ENCODE measurements around the gene PDE11A.
"Not testable (repeated sequence)": the region's sequence is repeated elsewhere in the genome, so short reads cannot be mapped to it uniquely, and the experiment has no call there.

Gene PDE11A

DNA sequence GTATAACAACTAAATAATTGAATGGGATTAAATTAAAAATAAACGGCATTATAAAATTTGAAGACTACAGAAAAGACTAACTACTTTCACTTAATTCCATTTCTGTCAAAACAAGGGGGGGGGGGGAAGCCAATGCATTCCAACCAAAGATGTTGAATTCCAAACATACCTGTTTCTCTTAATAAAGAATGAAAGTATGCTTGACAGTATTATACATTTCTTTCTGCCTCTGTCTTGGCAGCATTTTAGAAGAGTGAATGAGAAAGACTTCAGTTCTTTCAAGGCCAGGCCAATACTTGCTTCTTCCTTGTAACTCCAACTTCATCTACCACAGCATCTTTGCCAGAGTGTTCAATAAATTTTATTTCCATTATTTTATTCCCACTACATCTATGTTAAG is 65.9 kb downstream of the PDE11A start:
- no peak for DNase-seq

DNA sequence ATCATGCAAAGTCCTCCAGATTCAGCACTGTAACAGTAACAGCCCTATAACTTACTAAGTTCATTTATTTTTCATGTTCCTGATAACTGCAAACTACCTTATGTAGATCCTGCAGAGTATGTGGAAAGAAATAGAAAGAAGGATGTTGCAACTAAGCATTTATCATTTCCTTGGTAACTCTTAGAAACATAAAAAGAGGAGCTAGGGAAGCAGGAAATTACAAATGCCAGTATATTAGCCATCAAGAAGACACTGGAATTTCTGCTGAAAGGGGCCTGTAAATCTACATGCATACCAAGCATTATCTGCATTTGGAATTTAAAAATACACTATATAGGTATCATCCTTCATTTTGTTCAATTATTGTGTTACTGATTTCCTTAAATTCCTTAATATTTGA is 66.8 kb downstream of the PDE11A start:
- no peak for DNase-seq

DNA sequence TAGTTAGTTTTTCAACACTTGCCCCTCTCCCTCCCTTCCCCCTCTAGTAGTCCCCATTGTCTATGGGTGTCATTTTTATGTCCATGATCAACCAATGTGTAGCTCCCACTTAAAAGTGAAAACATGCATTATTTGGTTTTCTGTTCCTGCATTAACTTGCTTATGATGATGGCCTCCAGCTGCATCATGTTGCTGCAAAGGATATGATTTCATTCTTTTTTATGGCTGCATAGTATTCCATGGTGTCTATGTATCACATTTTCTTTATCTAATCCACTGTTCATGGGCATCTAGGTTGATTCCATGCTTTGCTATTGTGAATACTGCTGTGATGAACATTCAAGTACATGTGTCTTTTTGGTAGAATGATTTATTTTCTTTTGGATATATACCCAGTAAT is 70.5 kb downstream of the PDE11A start:
- DNase-seq: no peak

DNA sequence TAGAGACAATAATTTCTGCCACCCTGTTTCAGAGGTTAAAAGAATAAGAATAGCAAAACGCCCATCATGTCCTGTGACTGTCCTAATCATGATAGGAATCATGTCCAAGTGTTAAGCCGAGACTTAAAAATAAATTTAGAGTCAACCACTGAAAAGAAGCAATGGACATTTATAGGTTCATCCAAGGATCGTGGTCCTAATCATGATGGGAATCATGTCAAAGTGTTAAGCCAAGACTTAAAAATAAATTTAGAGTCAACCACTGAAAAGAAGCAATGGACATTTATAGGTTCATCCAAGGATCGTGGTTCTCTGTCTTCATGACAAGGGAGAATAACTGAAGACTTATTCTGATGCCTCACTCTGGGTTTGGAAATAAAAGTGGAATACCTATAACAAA is 73.6 kb downstream of the PDE11A start:
- DNase-seq: no peak

DNA sequence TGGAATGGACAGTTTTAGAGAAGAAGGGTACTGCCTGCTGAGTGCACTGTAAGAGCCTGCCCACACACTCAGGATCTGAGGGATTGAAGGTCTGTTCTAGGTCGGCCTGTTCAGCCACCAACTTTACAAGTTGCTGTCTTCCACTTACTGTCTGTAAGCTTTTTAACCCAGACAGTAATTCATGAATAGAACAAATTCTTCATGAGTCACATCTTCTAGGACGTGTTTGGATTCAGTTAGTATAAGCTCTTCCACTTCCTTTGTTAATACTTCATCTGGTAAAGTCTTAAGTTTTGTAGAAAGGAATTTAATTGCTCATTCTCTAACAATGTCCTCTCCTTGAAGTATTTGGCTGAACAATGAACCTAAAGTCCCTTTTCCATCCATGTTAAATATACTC is 74.6 kb downstream of the PDE11A start:
- DNase-seq: no peak

DNA sequence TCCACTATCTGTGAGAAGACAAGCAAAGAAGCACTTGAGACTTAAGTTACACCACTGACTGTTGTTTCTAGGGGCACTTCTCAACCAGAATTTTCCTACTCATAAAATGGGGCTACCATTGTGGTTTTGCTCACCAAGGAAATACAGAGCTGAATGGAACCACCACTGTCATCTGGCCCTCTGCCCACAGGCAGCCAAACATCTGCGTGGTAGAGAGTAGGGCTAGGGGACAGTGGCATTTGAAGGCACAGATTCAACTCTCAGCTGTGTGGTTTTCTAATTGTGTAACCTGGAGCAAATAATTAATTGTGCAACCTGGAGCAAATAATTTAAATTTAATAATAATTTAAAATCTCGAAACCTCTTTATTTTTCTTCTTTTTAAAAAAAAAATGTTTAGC is 79.6 kb downstream of the PDE11A start:
- no peak for DNase-seq

DNA sequence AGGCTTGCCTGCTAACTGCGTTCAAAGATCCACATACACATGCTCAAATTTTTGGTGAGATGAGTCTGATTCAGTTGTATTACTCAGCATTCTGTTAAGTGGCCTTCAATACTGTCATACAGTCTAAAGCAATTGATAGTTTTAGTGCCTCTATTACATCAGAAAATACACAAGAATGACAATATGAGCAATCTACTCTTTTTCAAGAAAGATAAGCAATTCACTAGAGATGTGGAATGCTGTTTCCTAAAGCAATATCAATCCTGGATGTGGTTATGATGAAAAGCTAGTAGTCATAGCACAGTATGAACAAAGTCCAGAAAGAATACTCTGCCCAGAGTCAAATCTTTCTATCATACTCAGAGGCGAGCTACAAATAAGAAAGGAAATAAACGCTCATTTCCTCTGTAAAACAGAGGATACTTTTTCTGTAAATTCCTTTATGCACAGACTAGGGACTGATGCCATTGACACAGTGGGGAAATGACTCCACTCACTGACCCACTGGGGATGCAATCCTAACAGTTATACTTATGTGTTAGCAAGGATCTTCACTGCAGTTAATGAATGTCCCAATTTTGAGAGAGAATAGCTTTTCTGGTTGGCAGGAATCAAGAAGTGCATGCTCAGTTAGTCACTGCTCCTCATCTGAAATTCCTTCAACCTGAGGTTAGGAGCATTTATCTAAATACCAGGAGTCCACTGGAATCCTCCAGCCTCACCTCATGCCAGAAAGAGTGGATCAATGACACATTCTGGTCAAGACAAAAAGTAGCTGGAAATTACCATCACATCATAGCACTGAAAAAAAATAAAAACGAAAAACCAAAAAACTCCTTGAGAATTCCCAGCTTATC is 83.3 kb downstream of the PDE11A start:
- no peak for DNase-seq

DNA sequence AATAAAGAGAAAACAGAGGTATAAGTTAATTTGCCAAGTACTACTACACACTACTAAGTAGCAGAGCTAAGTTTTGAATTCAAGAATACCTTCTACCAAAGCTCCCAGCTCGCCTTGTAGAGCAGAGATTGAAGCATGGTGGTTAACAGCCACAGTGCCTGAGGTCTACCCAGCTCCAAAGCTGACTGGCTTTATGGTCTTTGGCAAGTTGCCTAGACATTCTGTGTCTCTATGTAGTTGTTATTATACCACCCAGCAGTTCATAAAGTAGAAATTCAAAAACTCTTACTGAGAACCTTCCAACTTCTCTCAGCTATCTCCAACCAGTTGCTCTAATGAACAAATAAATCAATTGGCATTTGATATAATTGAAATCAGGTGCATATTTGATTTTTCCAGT is 87.8 kb downstream of the PDE11A start:
- DNase-seq: no peak

DNA sequence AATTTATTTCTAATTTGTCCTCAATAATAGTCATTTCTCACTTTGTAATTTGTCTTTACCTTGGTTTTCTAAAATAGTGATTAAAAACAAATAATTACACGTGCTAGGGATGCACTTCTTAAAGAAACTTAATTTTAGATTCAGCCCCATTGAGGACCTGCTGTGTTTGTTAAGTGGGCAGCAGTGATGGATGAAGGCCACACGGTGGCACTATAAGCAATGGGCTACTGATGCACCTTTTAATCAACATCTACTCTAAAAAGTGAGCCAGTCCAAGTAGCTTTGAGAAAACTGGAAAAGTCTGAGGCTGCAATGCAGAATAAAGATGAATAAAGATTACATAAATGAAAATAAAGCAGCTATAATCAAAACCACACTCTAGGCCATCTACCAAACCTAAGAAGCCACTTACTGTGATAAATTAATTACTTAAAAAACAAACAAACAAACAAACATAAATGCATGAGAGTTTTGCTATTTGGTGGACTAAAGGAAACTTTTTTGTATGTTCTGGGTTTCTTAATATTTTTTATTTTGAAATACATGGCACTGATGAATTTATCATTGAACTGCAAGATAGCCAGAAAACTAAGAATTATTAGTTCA is 89.3 kb downstream of the PDE11A start:
- DNase-seq: peak; percentile 41 to 46 (median 44)

DNA sequence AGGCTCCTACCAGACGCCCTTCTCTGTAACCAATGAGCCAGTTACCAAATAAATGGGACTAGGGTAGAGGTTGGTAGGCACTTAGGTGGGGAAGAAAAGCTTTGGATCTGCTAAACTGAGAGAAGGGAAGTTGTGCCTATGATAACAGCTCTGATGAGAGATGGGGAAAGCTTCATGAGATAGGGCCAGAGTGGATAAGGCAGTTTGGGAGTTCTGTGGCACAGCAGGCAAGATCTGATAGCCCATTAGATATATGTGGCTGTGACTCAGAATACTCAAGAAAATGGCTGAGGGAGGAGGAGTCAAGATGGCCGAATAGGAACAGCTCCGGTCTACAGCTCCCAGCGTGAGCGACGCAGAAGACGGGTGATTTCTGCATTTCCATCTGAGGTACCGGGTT is 99.8 kb downstream of the PDE11A start:
- DNase-seq: no peak

DNA sequence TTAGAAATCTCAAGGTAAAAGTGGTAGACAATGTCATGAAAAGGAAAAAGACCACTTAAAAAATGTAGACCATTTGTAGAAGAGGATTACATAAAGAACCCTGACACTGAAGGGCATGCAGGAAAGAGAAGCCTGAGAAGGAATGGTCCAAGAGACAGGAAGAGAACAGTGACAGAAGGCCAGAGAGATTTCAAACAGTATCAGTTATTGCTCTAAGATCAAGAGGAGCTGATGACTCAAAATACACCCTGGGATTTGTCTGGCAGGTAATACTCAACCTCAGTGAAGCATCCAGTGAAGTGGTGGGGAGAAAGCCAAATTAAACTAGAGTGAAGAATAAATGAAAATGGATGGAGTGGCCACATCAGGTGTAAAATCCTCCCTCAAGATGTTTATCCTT is 100.5 kb downstream of the PDE11A start:
- DNase-seq: no peak

DNA sequence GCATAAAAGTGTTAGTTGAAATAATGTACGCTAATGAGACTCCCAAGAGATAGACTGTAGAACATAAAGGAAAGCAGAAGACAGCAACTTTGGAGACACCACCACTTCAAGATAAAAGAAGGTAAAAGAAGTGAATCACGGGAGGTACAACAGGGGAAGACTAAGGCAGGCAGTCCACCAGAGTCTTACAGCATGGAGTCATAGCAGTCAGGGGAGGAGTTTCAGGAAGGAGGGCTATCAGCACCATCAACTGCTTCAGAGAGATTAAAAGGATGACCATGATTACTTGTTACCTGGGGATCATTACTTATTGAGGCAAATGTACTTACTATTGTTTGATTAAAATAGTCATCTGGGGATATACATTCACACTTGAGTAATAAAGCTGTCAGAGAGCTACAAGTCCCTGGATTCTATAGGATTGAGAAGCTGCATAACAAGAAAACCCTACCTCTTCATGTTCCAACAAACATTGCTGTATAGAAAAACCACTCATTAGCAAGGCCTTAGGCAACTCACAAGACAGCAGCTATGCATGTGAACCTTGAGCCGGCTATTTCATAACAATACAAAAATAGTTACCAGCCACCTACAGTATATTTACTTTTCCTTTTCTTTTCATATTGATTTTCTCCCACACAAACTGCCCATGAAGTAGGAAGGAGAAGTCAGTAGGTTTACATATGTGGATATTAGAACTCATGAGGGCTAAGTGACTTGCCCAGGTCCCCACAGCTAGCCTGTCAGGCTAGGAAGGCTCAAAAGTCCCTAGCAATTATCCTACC is 101.7 kb downstream of the PDE11A start:
- DNase-seq: peak in 1 of 3 donors; percentile 1

DNA sequence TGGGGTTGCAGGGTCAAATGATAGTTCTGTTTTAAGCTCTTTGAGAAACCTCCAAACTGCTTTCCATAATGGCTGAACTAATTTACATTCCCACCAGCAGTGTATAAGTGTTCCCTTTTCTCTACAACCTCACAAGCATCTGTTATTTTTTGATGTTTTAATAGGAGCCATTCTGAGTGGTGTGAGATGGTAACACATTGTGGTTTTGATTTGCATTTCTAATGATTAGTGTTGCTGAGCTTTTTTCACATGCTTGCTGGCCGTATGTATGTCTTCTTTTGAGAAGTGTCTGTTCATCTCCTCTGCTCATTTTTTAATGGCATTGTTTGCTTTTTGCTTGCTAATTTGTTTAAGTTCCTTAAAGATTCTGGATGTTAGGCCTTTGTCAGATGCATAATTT is 107.7 kb downstream of the PDE11A start:
- DNase-seq: no peak

DNA sequence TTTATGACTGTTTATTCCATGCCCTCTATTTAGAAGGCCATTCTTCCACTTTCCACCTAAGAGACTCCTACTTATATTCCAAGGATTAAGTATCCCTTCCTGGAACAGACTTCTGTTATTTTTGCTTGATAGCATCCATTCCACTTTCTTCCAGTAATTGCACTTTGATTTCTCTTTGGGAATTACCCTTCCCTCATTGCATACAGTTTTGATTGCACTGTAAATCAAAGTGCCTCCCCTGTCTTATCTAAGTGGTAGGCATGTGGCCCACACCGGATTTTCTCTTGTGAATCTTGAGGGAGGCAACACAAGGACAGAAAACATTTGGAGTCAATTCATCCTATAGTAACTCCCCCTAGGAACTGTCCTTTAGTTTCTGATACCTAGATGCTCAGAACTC is 120.4 kb downstream of the PDE11A start:
- no peak for DNase-seq

DNA sequence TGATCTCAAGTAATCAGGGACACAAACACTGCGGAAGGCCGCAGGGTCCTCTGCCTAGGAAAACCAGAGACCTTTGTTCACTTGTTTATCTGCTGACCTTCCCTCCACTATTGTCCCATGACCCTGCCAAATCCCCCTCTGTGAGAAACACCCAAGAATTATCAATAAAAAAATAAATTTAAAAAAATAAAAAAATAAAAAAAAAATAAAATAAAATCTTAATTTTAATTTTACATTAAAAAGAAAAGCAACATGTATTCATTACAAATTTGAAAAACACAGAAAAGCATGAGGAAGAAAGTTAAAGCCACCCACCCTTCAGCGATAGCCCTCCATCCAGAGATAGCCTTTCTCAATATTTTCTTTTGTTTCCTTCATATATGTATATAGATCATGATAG is 125.0 kb downstream of the PDE11A start:
- not testable (repeated sequence) for DNase-seq

DNA sequence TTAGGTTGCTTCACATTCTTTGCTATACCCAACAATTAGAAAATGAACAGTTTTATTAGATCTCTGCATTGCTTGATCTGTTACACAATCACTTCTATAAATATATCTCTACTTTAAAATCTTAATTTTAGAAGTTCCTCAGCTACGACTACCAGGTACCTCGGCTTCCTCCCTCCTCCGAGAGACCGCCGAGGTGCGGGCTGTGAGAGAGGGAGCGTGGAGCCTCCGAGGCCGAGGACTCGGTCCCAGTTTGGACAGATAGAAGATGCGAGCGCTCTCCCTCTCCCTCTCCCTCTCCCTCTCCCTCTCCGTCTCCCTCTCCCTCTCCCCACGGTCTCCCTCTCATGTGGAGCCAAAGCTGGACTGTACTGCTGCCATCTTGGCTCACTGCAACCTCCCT is 128.0 kb downstream of the PDE11A start:
- not testable (repeated sequence) for DNase-seq

DNA sequence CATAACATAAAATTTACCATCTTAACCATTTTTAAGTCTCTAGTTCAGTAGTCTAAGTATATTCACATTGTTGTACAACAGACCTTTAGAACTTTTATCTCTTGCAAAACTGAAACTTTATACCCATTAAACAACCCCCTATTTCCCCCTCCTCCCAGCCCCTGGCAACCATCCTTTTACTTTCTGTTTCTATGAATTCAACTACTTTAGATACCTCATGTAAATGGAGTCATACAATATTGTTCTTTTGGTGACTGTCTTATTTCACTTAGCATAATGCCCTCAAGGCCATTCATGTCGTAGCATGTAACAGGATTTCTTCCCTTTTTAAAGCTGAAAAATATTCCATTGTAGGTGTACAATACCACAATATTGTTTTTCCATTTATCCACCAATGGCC is 129.8 kb downstream of the PDE11A start:
- no peak for DNase-seq

DNA sequence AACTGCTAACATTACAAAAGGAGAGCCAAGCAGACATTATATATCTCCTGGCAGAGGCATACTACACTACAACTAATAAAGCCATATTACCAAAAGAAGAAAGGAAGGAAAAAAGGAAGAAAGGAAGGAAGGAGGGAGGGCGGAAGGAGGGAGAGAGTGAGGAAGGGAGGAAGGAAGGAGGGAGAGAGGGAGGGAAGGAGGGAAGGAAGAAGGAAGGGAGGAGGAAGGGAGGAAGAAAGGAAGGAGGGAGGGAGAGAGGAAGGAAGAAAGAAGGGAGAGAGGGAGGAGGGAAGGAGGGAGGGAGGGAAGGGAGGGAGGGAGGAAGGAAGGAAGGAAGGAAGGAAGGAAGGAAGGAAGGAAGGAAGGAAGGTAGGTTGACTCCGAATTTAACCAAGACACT is 133.4 kb downstream of the PDE11A start:
- DNase-seq: no peak

DNA sequence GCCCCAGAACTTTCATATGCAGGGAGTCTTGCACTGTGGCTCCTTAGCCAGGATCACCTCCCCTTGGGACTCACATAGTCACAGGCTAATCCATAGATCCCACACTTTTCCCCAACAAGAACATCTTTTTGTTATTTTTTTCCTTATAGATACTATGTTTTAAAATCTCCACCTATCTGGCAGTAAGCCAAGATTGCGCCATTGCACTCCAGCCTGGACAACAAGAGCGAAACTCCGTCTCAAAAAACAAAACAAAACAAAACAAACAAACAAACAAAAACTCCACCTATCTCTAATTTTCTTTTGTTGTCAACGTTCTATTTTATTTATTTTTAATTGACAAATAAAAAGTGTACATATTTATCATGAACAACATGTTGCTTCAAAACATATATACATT is 141.7 kb downstream of the PDE11A start:
- DNase-seq: no peak

DNA sequence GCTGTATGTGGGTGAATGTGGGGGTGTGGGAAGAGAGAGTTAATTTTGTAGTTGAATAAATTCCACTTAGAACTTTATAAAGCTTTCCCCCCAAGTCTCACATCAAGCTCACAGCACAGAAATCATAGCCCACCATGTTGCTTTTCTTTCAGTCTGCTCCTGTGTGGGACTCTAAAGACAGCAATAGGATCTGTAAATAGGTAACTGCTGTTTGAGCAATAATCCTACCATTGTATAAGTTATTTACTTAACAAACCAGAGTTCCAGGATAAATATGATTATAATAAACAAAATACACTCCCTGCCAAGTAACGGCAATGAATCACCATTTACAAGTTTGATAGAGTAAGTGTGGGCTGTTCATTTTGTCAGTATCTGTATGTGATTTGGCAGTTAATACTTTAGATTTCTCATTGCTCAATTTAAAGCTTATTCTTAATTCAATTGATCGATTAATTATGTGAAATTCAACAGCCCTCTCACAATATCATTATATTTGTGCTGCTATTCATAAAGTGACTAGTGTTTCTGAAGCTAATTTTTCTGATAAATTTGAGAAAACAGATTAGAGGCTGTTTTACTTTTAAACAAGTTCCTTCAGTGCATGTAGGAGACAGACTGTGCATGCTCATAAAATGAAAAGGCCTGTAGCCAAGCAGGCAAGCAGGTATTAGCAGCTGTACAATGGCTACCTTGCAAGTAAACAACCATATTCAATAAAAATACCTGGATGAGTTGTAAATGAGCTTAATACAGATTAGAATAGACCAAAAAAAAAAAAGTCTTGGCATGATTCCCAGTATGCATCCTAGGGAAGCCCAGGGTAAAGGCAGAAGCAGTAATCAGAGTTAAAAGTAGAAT is 142.7 kb downstream of the PDE11A start:
- no peak for DNase-seq

DNA sequence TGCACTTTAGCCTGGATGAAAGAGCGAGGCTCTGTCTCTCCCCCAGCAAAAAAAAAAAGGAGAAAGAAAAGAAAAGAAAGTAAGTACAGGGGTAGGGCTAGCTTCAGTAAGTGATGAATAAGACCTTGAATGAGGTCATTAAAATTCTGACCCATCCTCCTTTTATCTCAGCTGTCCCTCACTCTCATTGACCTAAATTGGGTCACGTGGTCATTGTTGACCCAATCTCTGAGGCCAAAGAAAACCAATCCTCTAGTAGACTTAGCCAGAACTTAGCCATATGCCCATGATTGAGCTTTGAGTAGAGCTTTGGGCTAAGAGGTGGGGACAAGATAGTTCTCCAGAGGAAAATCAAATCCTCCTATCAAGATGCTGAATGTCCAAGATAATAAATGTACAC is 149.3 kb downstream of the PDE11A start:
- no peak for DNase-seq

DNA sequence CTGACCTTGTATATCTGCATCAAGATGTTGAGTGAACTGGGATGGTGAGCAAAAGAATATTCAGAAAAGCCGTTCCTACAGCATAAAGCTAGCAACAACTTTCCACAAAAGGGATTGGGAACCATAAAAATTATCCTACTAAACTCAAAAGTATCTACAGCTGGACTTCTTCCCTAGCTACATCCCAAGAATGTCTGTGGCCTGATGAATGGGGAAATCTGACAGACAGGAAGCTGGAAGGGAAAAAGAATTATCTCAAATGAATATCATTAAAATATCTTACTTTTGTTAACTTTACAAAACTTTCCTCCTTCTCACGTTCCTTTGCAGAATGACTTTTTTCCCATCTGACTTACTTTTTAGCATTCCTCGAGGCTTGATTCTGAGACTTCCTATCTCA is 150.9 kb downstream of the PDE11A start:
- no peak for DNase-seq

DNA sequence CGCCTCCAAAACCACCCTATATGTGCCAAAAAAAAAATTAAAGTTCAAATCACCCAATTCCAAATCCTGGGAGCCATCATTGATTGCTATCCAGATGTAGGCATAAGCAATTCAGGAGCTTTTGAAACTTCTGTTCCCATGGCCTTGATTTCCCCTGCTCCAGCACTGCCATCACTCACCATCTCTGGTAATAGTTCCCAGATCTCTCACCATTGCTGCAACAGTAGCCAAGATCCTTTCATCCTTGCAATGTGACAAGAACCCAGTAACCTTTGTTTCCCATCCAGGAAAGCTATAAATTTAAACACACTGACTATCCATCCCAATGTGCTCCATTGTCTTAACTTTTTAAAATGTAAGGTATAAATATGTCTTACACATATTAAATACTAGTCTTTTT is 155.4 kb downstream of the PDE11A start:
- no peak for DNase-seq
